Keratinocyte (primary cell): Measurements from ENCODE around the gene PARD3B. TPM values are rescaled to one million over a fixed set of nuclear protein-coding genes. Genes with fewer than 3 reads are reported as not detected.

Experiments
- DNase-seq: peaks from one replicate; pipeline ENCODE4 v3.0.0-alpha.2; 2011; ENCODE audit warnings: low read depth, missing footprints, low spot score
- FAIRE-seq: peaks from 2 replicates; lab custom pipeline; 2011; peaks lifted over from hg19 to GRCh38; lab: Jason Lieb, UNC
- H2AFZ ChIP-seq: 2 replicates; pipeline ENCODE4 v1.6.0; 2012; ENCODE audit warnings: low read length, control low read depth, inconsistent platforms; ENCODE audit not compliant: control insufficient read depth
- H3K27ac ChIP-seq: 2 replicates; pipeline ENCODE4 v1.5.1; 2011; ENCODE audit warnings: low read length; ENCODE audit not compliant: control insufficient read depth, insufficient read depth
- H3K27me3 ChIP-seq: 3 replicates; pipeline ENCODE4 v1.6.0; 2011; ENCODE audit warnings: low read length; ENCODE audit not compliant: control insufficient read depth, insufficient read depth; ENCODE audit errors: extremely low read depth
- H3K36me3 ChIP-seq, 2 experiments: 2 replicates in 1 of 2; 3 replicates in 1 of 2; pipeline ENCODE4 v1.5.1; 2011; ENCODE audit warnings: low read length in 2 of 2, mild to moderate bottlenecking in 1 of 2; ENCODE audit not compliant: control insufficient read depth in 2 of 2, insufficient read depth in 2 of 2; ENCODE audit errors: extremely low read depth in 1 of 2
- H3K4me1 ChIP-seq: 3 replicates; pipeline ENCODE4 v1.5.1; 2011; ENCODE audit warnings: low read length; ENCODE audit not compliant: control insufficient read depth, insufficient read depth; ENCODE audit errors: extremely low read depth
- H3K4me2 ChIP-seq: 3 replicates; pipeline ENCODE4 v1.6.0; 2011; ENCODE audit warnings: low read depth, low read length; ENCODE audit not compliant: control insufficient read depth, insufficient read depth; ENCODE audit errors: extremely low read depth
- H3K4me3 ChIP-seq, 3 experiments: fragments of 200-600 bp in 1 of 3; sonication (generic) in 1 of 3; 2 replicates in 2 of 3; 3 replicates in 1 of 3; pipeline ENCODE4 v1.5.1; 2011 to 2016; ENCODE audit warnings: low read length in 3 of 3, mild to moderate bottlenecking in 3 of 3, control low read depth in 2 of 3, inconsistent platforms in 1 of 3, low read depth in 1 of 3, mixed read lengths in 1 of 3, mixed run types in 1 of 3, moderate library complexity in 1 of 3; ENCODE audit not compliant: control insufficient read depth in 2 of 3, insufficient read depth in 2 of 3; ENCODE audit errors: extremely low read depth in 1 of 3
- H3K79me2 ChIP-seq: 2 replicates; pipeline ENCODE4 v1.6.0; 2012; ENCODE audit warnings: low read length; ENCODE audit not compliant: control insufficient read depth, insufficient read depth
- H3K9ac ChIP-seq: 3 replicates; pipeline ENCODE4 v1.6.0; 2011; ENCODE audit warnings: low read length; ENCODE audit not compliant: control insufficient read depth, insufficient read depth; ENCODE audit errors: extremely low read depth
- H3K9me1 ChIP-seq: 3 replicates; pipeline ENCODE4 v1.6.0; 2011; ENCODE audit warnings: low read length; ENCODE audit not compliant: control insufficient read depth, insufficient read depth; ENCODE audit errors: extremely low read depth
- H3K9me3 ChIP-seq: 2 replicates; pipeline ENCODE4 v1.5.1; 2012; ENCODE audit warnings: low read depth, low read length; ENCODE audit not compliant: control insufficient read depth
- H4K20me1 ChIP-seq: 3 replicates; pipeline ENCODE4 v1.6.0; 2011; ENCODE audit warnings: low read length; ENCODE audit not compliant: control insufficient read depth, insufficient read depth; ENCODE audit errors: extremely low read depth
- EZH2 ChIP-seq: IDR thresholded peaks from one replicate; pipeline ENCODE4 v1.6.1; 2012; ENCODE audit warnings: inconsistent platforms, mild to moderate bottlenecking, low read length, moderate library complexity
- dilution Hi-C: fragments of 300-500 bp; cut with MboI; formaldehyde crosslinking; loops from one replicate; pipeline ENCODE4 v1.7.0; 2020; ENCODE audit warnings: low sequenced_read_pairs; ENCODE audit not compliant: extremely low pct_ligation_motif_present
- polyA plus RNA-seq, 5 experiments: library from polyadenylated mRNA; depleted of rRNA in 3 of 5; stranded (reverse) in 3 of 5; stranded (forward) in 1 of 5; unstranded in 1 of 5; fragments of >200 nt; gene quantifications; 1 replicate in 1 of 5; 2 replicates in 3 of 5; 3 replicates in 1 of 5; pipeline versions ENCODE4 v1.2.1 to v1.2.3, GENCODE V29; 2011 to 2012; ENCODE audit warnings: missing spikeins in 2 of 5, low read depth in 1 of 5, low replicate concordance in 1 of 5
- TF ChIP-seq, protein P1 (sequence below), 3 experiments: IDR thresholded peaks in 1 of 3; conservative IDR thresholded peaks in 1 of 3; optimal IDR thresholded peaks in 1 of 3; 2 replicates in 2 of 3; 3 replicates in 1 of 3; pipeline versions ENCODE3 to v1.5.1; 2011; ENCODE audit warnings: low read length in 3 of 3, mild to moderate bottlenecking in 3 of 3, moderate library complexity in 2 of 3, control low read depth in 1 of 3, inconsistent platforms in 1 of 3; ENCODE audit not compliant: insufficient read depth in 2 of 3; ENCODE audit errors: extremely low read depth in 1 of 3

PARD3B gene
- polyA plus RNA-seq, 1 donor (not counting 4 experiments of a cell fraction or from before 2014, with no cell fraction given), result 1.2 TPM

- no peaks in the 10 kb centered on the region for H4K20me1 ChIP-seq
- no peak overlapping the region for H3K27ac ChIP-seq
- H3K27me3 ChIP-seq, result no peaks in the 10 kb centered on the region
- dilution Hi-C loops, result no loop called here
- DNase-seq (no peak), FAIRE-seq (no peak)
- TF ChIP-seq, protein P1, sequence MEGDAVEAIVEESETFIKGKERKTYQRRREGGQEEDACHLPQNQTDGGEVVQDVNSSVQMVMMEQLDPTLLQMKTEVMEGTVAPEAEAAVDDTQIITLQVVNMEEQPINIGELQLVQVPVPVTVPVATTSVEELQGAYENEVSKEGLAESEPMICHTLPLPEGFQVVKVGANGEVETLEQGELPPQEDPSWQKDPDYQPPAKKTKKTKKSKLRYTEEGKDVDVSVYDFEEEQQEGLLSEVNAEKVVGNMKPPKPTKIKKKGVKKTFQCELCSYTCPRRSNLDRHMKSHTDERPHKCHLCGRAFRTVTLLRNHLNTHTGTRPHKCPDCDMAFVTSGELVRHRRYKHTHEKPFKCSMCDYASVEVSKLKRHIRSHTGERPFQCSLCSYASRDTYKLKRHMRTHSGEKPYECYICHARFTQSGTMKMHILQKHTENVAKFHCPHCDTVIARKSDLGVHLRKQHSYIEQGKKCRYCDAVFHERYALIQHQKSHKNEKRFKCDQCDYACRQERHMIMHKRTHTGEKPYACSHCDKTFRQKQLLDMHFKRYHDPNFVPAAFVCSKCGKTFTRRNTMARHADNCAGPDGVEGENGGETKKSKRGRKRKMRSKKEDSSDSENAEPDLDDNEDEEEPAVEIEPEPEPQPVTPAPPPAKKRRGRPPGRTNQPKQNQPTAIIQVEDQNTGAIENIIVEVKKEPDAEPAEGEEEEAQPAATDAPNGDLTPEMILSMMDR (optimal IDR thresholded peaks at IDR 0.05 in 1 of 3, IDR thresholded peaks at IDR 0.05 in 1 of 3, conservative IDR thresholded peaks at IDR 0.05 in 1 of 3; ENCODE audit: extremely low read depth in 1 of 3, insufficient read depth in 2 of 3, low read length in 3 of 3), result no peak
- TF ChIP-seq EZH2, result no peak
- H2AFZ ChIP-seq, result no peak overlapping the region
- H3K4me3 ChIP-seq, result no peak overlapping the region
- H3K79me2 ChIP-seq, result no peaks in the 10 kb centered on the region
- H3K36me3 ChIP-seq, result no peaks in the 10 kb centered on the region
- H3K9me3 ChIP-seq, result no peaks in the 10 kb centered on the region
- no peaks in the 10 kb centered on the region for H3K4me1 ChIP-seq
- no peaks in the 10 kb centered on the region for H3K9me1 ChIP-seq
- H3K4me2 ChIP-seq, result no peak overlapping the region
- H3K9ac ChIP-seq, result no peak overlapping the region
Measured at GRCh38 chr2:205014201-205014600, 468.9 kb downstream of the PARD3B start.

DNA sequence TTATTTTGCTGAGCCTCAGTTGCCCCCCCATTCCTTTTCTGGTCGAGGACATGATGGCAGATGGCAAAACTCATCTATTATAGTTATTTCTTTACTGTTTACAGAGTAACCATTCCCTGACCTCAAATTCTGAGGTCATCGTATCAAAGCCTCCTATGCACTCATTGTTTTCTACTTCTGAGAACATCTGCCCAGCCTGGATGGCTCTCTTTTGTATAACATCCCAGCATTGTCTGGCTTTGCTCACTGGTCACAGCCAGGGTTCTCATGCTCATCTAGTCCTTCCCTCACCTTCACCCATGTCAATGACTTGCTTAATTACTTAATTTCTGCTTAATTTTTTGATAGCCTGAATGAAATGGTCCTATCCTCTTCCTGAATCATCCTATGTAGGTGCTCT, 472.1 kb downstream of the PARD3B start:
- DNase-seq (no peak), FAIRE-seq (no peak)
- dilution Hi-C loops, result no loop called here
- no peaks in the 10 kb centered on the region for H3K9me1 ChIP-seq
- H3K4me1 ChIP-seq, result no peaks in the 10 kb centered on the region
- no peaks in the 10 kb centered on the region for H3K36me3 ChIP-seq
- no peaks in the 10 kb centered on the region for H3K79me2 ChIP-seq
- no peak overlapping the region for H3K4me2 ChIP-seq
- no peaks in the 10 kb centered on the region for H4K20me1 ChIP-seq
- no peak overlapping the region for H3K4me3 ChIP-seq
- no peaks in the 10 kb centered on the region for H3K9me3 ChIP-seq
- no peak overlapping the region for H3K27ac ChIP-seq
- TF ChIP-seq, protein P1 (optimal IDR thresholded peaks at IDR 0.05 in 1 of 3, IDR thresholded peaks at IDR 0.05 in 1 of 3, conservative IDR thresholded peaks at IDR 0.05 in 1 of 3; ENCODE audit: extremely low read depth in 1 of 3, insufficient read depth in 2 of 3, low read length in 3 of 3), result no peak
- H3K27me3 ChIP-seq, result no peaks in the 10 kb centered on the region
- no peak overlapping the region for H3K9ac ChIP-seq
- no peak overlapping the region for H2AFZ ChIP-seq
